K562 (cell line): Measurements from ENCODE around the gene PKD1. TPM values are rescaled to one million over a fixed set of nuclear protein-coding genes. Genes with fewer than 3 reads are reported as not detected.

Experiments used
- BRCA1 ChIP-seq, 2 experiments: fragments of 450-650 bp in 1 of 2; sonication (generic) in 1 of 2; formaldehyde crosslinking in 1 of 2; IDR thresholded peaks; 2 replicates each; pipeline versions ENCODE4 v1.5.0 to v1.6.1; 2017 to 2020; ENCODE audit warnings: mild to moderate bottlenecking in 1 of 2, missing genetic modification reagents in 1 of 2
- CHD7 ChIP-seq: fragments of 200-600 bp; sonication (generic); IDR thresholded peaks from one replicate; pipeline ENCODE4 v1.6.1; 2012; ENCODE audit warnings: mild to moderate bottlenecking, low read depth, low read length, inconsistent platforms
- NCOA2 ChIP-seq, 2 experiments: fragments of 450-650 bp; IDR thresholded peaks; 2 replicates each; pipeline ENCODE4 v1.6.1; 2018; ENCODE audit warnings: mild to moderate bottlenecking in 2 of 2, moderate library complexity in 1 of 2; ENCODE audit not compliant: partially characterized antibody in 2 of 2
- PRMT5 ChIP-seq: sonication (generic); formaldehyde crosslinking; IDR thresholded peaks from 2 replicates; pipeline ENCODE4 v1.5.0; 2020; ENCODE audit warnings: missing genetic modification reagents
- TCFL5 ChIP-seq: fragments of 250-450 bp; sonication (Bioruptor Pico); conservative IDR thresholded peaks from 2 replicates; pipeline ENCODE4 v1.6.1; 2021; ENCODE audit warnings: mild to moderate bottlenecking, moderate library complexity, matching md5 sums
- polyA plus RNA-seq, 8 experiments: library from polyadenylated mRNA; depleted of rRNA in 4 of 8; stranded (reverse) in 5 of 8; unstranded in 3 of 8; fragments of >200 nt; fragmentation: Nextera tagmentation in 2 of 8; fragmentation: Illumina TruSeq in 1 of 8; extraction: Ambion mirVana in 2 of 8; extraction: Trizol in 1 of 8; gene quantifications; 2 replicates each; pipeline versions ENCODE4 v1.2.1 to v1.2.3, GENCODE V29; 2011 to 2014; ENCODE audit warnings: inconsistent platforms in 1 of 8, missing spikeins in 1 of 8
- total RNA-seq, 7 experiments: library from RNA; depleted of rRNA in 6 of 7; stranded (reverse); fragments of >200 nt in 6 of 7; fragmentation: Illumina TruSeq in 2 of 7; extraction: Trizol in 2 of 7; gene quantifications; 2 replicates each; pipeline versions ENCODE4 v1.2.1 to v1.2.3, GENCODE V29; 2011 to 2021; ENCODE audit warnings: low replicate concordance in 1 of 7
- TF ChIP-seq, protein P1 (sequence below): sonication (generic); formaldehyde crosslinking; IDR thresholded peaks from 2 replicates; pipeline ENCODE4 v1.8.0; 2022; ENCODE audit warnings: missing genetic modification reagents, mild to moderate bottlenecking, borderline replicate concordance
- TF ChIP-seq, protein P2 (sequence below): fragments of 250-450 bp; sonication (Bioruptor Pico); IDR thresholded peaks from 2 replicates; pipeline ENCODE4 v1.5.1; 2021; ENCODE audit warnings: mild to moderate bottlenecking
- TF ChIP-seq, protein P3 (sequence below): fragments of 250-450 bp; sonication (Bioruptor Pico); IDR thresholded peaks from 2 replicates; pipeline ENCODE4 v1.5.0; 2021; ENCODE audit warnings: mild to moderate bottlenecking, borderline replicate concordance

The PKD1 gene
- total and polyA plus RNA-seq, 9 of the 15 experiments (the other 6 are each of a cell fraction or from before 2014, with no cell fraction given): 0.23 to 93.5 (median 12.6) TPM

DNA sequence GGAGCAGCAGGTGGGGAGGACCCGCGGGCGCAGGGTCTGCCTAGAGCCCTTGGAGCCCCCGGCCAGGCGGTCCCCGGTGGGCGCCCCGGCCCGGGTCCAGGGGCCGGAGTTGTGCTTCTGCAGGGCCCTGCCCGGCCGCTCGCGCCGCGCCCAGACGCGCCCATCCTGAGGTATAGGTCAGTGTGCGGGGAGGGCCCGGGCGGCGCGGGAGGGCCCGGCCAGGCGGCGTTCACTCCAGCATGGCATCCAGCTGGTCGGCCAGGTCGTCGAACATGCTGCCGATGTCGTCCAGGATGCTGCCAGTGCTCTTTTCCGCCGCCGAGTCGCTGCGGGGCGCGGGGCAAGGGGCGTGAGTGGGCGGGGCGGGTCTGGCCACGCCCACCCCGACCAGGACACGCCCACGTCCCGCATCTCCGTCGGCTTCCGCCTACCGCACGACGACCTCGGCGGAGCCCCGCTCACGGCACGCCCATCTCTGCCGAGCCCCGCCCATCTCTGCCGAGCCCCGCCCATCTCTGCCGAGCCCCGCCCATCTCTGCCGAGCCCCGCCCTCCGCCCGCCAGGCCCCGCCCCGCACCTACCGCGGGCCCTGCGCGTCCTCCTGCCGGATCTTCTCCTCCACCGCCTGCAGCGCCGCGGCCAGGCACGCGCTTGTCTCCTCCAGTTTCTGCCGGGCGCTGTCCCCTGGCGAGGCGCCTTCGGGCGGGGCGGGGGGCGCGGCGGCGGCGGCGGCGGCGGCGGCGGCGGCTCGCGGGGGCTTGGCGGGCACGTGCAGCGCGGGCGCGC is 42.8 kb upstream of the PKD1 start (continued):
- TF ChIP-seq, protein P1, sequence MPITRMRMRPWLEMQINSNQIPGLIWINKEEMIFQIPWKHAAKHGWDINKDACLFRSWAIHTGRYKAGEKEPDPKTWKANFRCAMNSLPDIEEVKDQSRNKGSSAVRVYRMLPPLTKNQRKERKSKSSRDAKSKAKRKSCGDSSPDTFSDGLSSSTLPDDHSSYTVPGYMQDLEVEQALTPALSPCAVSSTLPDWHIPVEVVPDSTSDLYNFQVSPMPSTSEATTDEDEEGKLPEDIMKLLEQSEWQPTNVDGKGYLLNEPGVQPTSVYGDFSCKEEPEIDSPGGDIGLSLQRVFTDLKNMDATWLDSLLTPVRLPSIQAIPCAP (CRISPR knock-in tag): no peak
- TF ChIP-seq TCFL5 (CRISPR knock-in tag) (no peak), PRMT5 (CRISPR knock-in tag) (peak; percentile 76; the same call in 1 of the 2 replicates), NCOA2 (IDR thresholded peaks at IDR 0.05; ENCODE audit: partially characterized antibody in 2 of 2) (no peak), CHD7 (no peak), BRCA1 (IDR thresholded peaks at IDR 0.05) (no peak), BRCA1 (CRISPR knock-in tag; IDR thresholded peaks at IDR 0.05) (no peak)
- TF ChIP-seq, protein P2, sequence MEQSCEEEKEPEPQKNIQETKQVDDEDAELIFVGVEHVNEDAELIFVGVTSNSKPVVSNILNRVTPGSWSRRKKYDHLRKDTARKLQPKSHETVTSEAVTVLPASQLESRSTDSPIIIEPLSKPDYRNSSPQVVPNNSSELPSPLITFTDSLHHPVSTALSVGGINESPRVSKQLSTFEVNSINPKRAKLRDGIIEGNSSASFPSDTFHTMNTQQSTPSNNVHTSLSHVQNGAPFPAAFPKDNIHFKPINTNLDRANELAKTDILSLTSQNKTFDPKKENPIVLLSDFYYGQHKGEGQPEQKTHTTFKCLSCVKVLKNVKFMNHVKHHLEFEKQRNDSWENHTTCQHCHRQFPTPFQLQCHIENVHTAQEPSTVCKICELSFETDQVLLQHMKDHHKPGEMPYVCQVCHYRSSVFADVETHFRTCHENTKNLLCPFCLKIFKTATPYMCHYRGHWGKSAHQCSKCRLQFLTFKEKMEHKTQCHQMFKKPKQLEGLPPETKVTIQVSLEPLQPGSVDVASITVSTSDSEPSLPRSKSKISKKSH (CRISPR knock-in tag): no peak
- TF ChIP-seq, protein P3, sequence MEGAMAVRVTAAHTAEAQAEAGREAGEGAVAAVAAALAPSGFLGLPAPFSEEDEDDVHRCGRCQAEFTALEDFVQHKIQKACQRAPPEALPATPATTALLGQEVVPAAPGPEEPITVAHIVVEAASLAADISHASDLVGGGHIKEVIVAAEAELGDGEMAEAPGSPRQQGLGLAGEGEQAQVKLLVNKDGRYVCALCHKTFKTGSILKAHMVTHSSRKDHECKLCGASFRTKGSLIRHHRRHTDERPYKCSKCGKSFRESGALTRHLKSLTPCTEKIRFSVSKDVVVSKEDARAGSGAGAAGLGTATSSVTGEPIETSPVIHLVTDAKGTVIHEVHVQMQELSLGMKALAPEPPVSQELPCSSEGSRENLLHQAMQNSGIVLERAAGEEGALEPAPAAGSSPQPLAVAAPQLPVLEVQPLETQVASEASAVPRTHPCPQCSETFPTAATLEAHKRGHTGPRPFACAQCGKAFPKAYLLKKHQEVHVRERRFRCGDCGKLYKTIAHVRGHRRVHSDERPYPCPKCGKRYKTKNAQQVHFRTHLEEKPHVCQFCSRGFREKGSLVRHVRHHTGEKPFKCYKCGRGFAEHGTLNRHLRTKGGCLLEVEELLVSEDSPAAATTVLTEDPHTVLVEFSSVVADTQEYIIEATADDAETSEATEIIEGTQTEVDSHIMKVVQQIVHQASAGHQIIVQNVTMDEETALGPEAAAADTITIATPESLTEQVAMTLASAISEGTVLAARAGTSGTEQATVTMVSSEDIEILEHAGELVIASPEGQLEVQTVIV (CRISPR knock-in tag): no peak
